ENCODE data around the gene PHRF1. TPM values are rescaled to one million over a fixed set of nuclear protein-coding genes. Genes with fewer than 3 reads are reported as not detected.

The PHRF1 gene
- total and polyA plus RNA-seq, 2 donors: 17.0 to 23.7 TPM

GRCh38 chr11:532527-532985, 43.7 kb upstream of the PHRF1 start:
- Histone ChIP-seq H3K27ac (ENCODE audit: low read depth in 1 of 2, low read length in 1 of 2) (no peak overlapping the region), H3K4me1 (ENCODE audit: control insufficient read depth in 2 of 2, insufficient read depth in 2 of 2, low read length in 2 of 2) (peaks cover 18 to 25% of the 10 kb centered on the region in 2 donors), H3K4me3 (ENCODE audit: low read length in 2 of 2) (no peak overlapping the region), H3K27me3 (ENCODE audit: control insufficient read depth in 2 of 2, insufficient read depth in 1 of 2, low read length in 1 of 2) (peaks cover 13 to 17% of the 10 kb centered on the region in 2 donors), H3K36me3 (ENCODE audit: control insufficient read depth in 2 of 2, insufficient read depth in 2 of 2, low read length in 1 of 2) (peaks cover 29 to 31% of the 10 kb centered on the region in 2 donors), H3K9me3 (ENCODE audit: control insufficient read depth in 2 of 2, insufficient read depth in 1 of 2, low read length in 1 of 2) (peaks cover 0 to 6% of the 10 kb centered on the region in 2 donors)
- DNase-seq (ENCODE audit: low read depth in 6 of 9, low spot score in 9 of 9): no peak
- 97% methylated on average over 23 of the region's 23 CpGs for WGBS

DNA sequence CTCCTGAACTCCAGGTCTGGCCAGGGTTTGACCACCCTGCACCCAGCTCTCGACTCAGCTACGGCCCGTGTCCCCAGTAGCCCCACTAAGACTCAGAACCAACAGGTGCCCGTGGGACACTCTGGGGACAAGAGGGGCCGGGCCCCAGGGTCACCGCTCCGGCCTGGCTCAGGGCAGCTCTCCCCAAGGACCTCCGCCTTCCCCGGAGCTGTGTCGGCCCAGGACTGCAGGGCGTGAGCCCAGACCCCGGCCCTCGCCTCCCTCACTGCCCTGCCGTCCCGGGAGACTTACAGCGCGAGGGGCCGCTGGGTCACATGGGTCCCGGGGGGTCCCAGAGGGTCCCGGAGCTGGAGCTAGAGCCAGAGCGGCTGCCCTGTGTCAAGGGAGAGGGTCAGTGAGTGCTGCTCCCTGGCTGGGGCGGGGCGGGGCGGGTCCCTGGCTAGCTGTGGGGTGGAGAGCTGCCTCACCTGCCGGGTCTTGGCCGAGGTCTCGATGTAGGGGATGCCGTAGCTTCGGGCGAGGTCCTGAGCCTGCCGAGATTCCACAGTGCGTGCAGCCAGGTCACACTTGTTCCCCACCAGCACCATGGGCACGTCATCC, 43.2 kb upstream of the PHRF1 start:
- no peak for DNase-seq (ENCODE audit: low read depth in 6 of 9, low spot score in 9 of 9)
- Histone ChIP-seq H3K27ac (ENCODE audit: low read depth in 1 of 2, low read length in 1 of 2) (no peak overlapping the region), H3K36me3 (ENCODE audit: control insufficient read depth in 2 of 2, insufficient read depth in 2 of 2, low read length in 1 of 2) (peaks cover 29 to 31% of the 10 kb centered on the region in 2 donors), H3K9me3 (ENCODE audit: control insufficient read depth in 2 of 2, insufficient read depth in 1 of 2, low read length in 1 of 2) (peaks cover 0 to 6% of the 10 kb centered on the region in 2 donors), H3K4me3 (ENCODE audit: low read length in 2 of 2) (no peak overlapping the region), H3K27me3 (ENCODE audit: control insufficient read depth in 2 of 2, insufficient read depth in 1 of 2, low read length in 1 of 2) (peaks cover 18 to 23% of the 10 kb centered on the region in 2 donors), H3K4me1 (ENCODE audit: control insufficient read depth in 2 of 2, insufficient read depth in 2 of 2, low read length in 2 of 2) (peaks cover 23 to 30% of the 10 kb centered on the region in 2 donors)
- WGBS: 96% methylated on average over 33 of the region's 33 CpGs

GRCh38 chr11:533586-534395, 42.5 kb upstream of the PHRF1 start:
- Histone ChIP-seq H3K4me1 (ENCODE audit: control insufficient read depth in 2 of 2, insufficient read depth in 2 of 2, low read length in 2 of 2) (peaks cover 23 to 31% of the 10 kb centered on the region in 2 donors), H3K4me3 (ENCODE audit: low read length in 2 of 2) (peak overlapping the region; percentile 61 to 88), H3K36me3 (ENCODE audit: control insufficient read depth in 2 of 2, insufficient read depth in 2 of 2, low read length in 1 of 2) (peaks cover 29 to 31% of the 10 kb centered on the region in 2 donors), H3K9me3 (ENCODE audit: control insufficient read depth in 2 of 2, insufficient read depth in 1 of 2, low read length in 1 of 2) (peaks cover 0 to 6% of the 10 kb centered on the region in 2 donors), H3K27me3 (ENCODE audit: control insufficient read depth in 2 of 2, insufficient read depth in 1 of 2, low read length in 1 of 2) (peaks cover 19 to 30% of the 10 kb centered on the region in 2 donors), H3K27ac (ENCODE audit: low read depth in 1 of 2, low read length in 1 of 2) (no peak overlapping the region)
- DNase-seq (ENCODE audit: low read depth in 6 of 9, low spot score in 9 of 9): no peak
- 97% methylated on average over 37 of the region's 37 CpGs for whole genome bisulfite sequencing

GRCh38 chr11:534396-535209, 41.7 kb upstream of the PHRF1 start:
- peak overlapping the region; percentile 61 to 88 for H3K4me3 ChIP-seq (ENCODE audit: low read length in 2 of 2)
- peaks cover 19 to 34% of the 10 kb centered on the region in 2 donors for H3K27me3 ChIP-seq (ENCODE audit: control insufficient read depth in 2 of 2, insufficient read depth in 1 of 2, low read length in 1 of 2)
- peak in 1 of 9 donors; percentile 40 for DNase-seq (ENCODE audit: low read depth in 6 of 9, low spot score in 9 of 9)
- H3K4me1 ChIP-seq (ENCODE audit: control insufficient read depth in 2 of 2, insufficient read depth in 2 of 2, low read length in 2 of 2): peaks cover 23 to 31% of the 10 kb centered on the region in 2 donors
- H3K36me3 ChIP-seq (ENCODE audit: control insufficient read depth in 2 of 2, insufficient read depth in 2 of 2, low read length in 1 of 2): peaks cover 29 to 31% of the 10 kb centered on the region in 2 donors
- H3K27ac ChIP-seq (ENCODE audit: low read depth in 1 of 2, low read length in 1 of 2): peak overlapping the region in 1 of 2 donors; percentile 73
- WGBS: 13% methylated on average over 65 of the region's 66 CpGs
- H3K9me3 ChIP-seq (ENCODE audit: control insufficient read depth in 2 of 2, insufficient read depth in 1 of 2, low read length in 1 of 2): peaks cover 0 to 6% of the 10 kb centered on the region in 2 donors

GRCh38 chr11:535210-535518, 41.1 kb upstream of the PHRF1 start:
- WGBS: 1% methylated on average over 54 of the region's 56 CpGs
- peak overlapping the region in 1 of 2 donors; percentile 73 for H3K27ac ChIP-seq (ENCODE audit: low read depth in 1 of 2, low read length in 1 of 2)
- H3K36me3 ChIP-seq (ENCODE audit: control insufficient read depth in 2 of 2, insufficient read depth in 2 of 2, low read length in 1 of 2): peaks cover 28 to 29% of the 10 kb centered on the region in 2 donors
- H3K9me3 ChIP-seq (ENCODE audit: control insufficient read depth in 2 of 2, insufficient read depth in 1 of 2, low read length in 1 of 2): peaks cover 0 to 6% of the 10 kb centered on the region in 2 donors
- no peak for DNase-seq (ENCODE audit: low read depth in 6 of 9, low spot score in 9 of 9)
- H3K4me3 ChIP-seq (ENCODE audit: low read length in 2 of 2): peak overlapping the region in 1 of 2 donors; percentile 88
- H3K27me3 ChIP-seq (ENCODE audit: control insufficient read depth in 2 of 2, insufficient read depth in 1 of 2, low read length in 1 of 2): peaks cover 19 to 39% of the 10 kb centered on the region in 2 donors
- peaks cover 23 to 31% of the 10 kb centered on the region in 2 donors for H3K4me1 ChIP-seq (ENCODE audit: control insufficient read depth in 2 of 2, insufficient read depth in 2 of 2, low read length in 2 of 2)

DNA sequence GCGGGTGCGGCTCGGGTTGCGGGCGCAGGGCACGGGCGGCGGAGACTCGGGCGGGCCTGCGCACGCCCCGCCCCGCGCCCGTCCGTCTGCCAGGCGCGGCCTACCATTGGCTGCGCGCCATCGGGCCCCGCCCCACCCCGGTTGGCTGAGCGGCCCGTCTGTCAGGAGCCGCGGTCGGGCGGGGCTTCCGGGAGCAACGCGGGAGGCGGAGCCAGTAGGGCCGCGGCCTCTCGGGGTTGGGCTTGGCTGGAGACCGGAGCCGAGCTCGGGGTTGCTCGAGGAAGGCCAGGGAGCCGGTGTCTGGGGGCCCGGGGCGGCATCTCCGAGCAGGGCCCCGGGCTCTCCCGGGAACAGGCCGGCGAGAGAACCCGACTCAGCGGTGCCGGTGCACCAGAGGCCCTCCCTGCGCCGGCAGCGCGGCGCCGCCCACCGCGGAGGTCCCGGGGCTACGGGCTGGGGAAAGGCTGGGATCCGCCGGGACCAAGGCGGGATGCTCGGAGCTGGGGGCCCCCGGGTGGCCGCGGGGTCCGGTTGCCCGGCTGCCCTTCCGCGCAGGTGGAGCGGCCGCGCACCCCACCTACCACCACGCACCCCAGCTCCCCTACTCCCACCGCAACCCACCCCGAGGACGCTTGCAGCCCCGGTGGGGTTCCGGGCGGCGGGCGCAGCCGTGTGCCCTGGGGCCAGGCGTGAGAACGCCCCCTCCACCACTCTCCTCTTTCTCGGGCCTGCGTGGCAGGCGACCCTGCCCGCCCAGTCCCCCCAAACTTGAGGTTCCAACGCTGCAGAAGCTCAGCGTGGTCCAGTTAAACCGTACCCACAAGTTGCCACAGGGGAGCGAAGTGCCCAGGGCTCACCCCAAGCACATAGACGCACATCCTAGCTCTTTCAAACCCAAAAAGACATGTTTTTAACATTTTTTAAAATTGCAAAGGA, 40.5 kb upstream of the PHRF1 start, which contains the start of gene HRAS:
TSS of gene HRAS (minus strand) at position 58 of the 936 bp plus-strand sequence.
- Histone ChIP-seq H3K4me1 (ENCODE audit: control insufficient read depth in 2 of 2, insufficient read depth in 2 of 2, low read length in 2 of 2) (peaks cover 23 to 31% of the 10 kb centered on the region in 2 donors), H3K27ac (ENCODE audit: low read depth in 1 of 2, low read length in 1 of 2) (peak within 1 kb of the TSS in 1 of 2 donors; percentile 73), H3K36me3 (ENCODE audit: control insufficient read depth in 2 of 2, insufficient read depth in 2 of 2, low read length in 1 of 2) (peaks cover 27 to 29% of the 10 kb centered on the region in 2 donors), H3K9me3 (ENCODE audit: control insufficient read depth in 2 of 2, insufficient read depth in 1 of 2, low read length in 1 of 2) (peaks cover 0 to 6% of the 10 kb centered on the region in 2 donors), H3K27me3 (ENCODE audit: control insufficient read depth in 2 of 2, insufficient read depth in 1 of 2, low read length in 1 of 2) (peaks cover 19 to 39% of the 10 kb centered on the region in 2 donors), H3K4me3 (ENCODE audit: low read length in 2 of 2) (peak within 1 kb of the TSS; percentile 61 to 88)
- peak; percentile 76 to 97 (median 91) for DNase-seq (ENCODE audit: low read depth in 6 of 9, low spot score in 9 of 9)
- WGBS: under 1% methylated on average over 97 of the region's 97 CpGs

DNA sequence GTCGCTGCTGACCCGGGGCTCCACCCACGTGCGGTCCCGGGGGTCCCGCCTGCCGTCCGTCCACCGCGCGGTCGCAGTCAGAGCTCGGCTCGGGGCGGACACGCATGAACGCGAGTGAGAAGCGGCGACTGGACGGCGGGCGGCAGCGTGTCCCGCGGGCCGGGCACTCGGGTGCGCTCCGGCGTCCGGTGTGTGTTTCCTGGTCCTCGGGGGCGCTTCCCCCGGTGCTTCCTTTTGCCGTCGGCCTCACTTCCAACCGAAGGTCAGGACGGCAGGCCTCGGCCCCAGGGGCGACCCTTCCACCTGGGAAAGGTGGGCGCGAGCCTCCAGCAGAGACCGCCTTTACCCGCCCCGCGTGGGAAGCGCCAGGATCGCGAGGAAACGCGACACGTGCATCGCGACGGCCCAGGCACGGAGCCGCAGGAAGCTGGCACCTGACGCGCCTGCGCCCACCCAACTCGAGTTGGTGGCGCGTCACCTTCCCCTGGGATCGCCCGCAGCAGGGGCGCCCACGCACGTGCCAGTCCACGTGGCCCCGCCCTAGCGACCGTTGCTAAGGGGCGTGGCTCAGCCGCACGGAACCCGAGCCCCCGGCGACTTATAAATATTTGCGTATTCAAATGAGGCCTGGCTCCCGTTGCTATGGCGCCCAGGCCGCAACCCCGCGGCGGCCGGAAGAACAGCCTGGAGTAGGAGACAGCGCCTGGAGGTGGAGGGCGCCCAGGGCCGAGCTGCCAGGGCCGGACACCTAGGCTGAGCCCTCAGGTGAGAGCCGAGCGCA, 39.2 kb upstream of the PHRF1 start, which contains the start of gene LRRC56:
TSS of gene LRRC56 (plus strand) at position 687 of the 781 bp plus-strand sequence. CDS start 3,158 bp downstream, outside the sequence.
- Histone ChIP-seq H3K27me3 (ENCODE audit: control insufficient read depth in 2 of 2, insufficient read depth in 1 of 2, low read length in 1 of 2) (peaks cover 19 to 39% of the 10 kb centered on the region in 2 donors), H3K9me3 (ENCODE audit: control insufficient read depth in 2 of 2, insufficient read depth in 1 of 2, low read length in 1 of 2) (peaks cover 0 to 6% of the 10 kb centered on the region in 2 donors), H3K4me3 (ENCODE audit: low read length in 2 of 2) (peak within 1 kb of the TSS; percentile 26 to 88), H3K4me1 (ENCODE audit: control insufficient read depth in 2 of 2, insufficient read depth in 2 of 2, low read length in 2 of 2) (peaks cover 23 to 31% of the 10 kb centered on the region in 2 donors), H3K27ac (ENCODE audit: low read depth in 1 of 2, low read length in 1 of 2) (peak within 1 kb of the TSS in 1 of 2 donors; percentile 3), H3K36me3 (ENCODE audit: control insufficient read depth in 2 of 2, insufficient read depth in 2 of 2, low read length in 1 of 2) (peaks cover 17% of the 10 kb centered on the region in 2 donors)
- DNase-seq (ENCODE audit: low read depth in 6 of 9, low spot score in 9 of 9): peak in 4 of 9 donors; percentile 62 to 83 (median 78)
- 2% methylated on average over 93 of the region's 93 CpGs for WGBS

Data from thymus (tissue), 11 donors.